ENCODE data around the gene PDGFD.

The PDGFD gene

GRCh38 chr11:103862094-103862801 is 301.7 kb downstream of the PDGFD start:
- TF ChIP-seq EZH2phosphoT487 (IDR thresholded peaks at IDR 0.05; ENCODE audit: low read depth), result no peak
- TF ChIP-seq CTCF (IDR thresholded peaks at IDR 0.05; ENCODE audit: low read depth, low read length), result peak; percentile 53
- Histone ChIP-seq H3K79me2 (ENCODE audit: low read length) (no peaks in the 10 kb centered on the region), H3K4me3 (ENCODE audit: low read length) (peak overlapping the region; percentile 49), H3K27me3 (ENCODE audit: low read depth, low read length) (0 out of 2 replicates have a peak, but pooled peaks cover 6% of the 10 kb centered on the region), H3K9ac (ENCODE audit: low read length) (no peak overlapping the region), H3K4me1 (ENCODE audit: low read length) (peaks cover 11% of the 10 kb centered on the region), H3K4me2 (ENCODE audit: low read length) (peak overlapping the region; percentile 71), H3K9me3 (ENCODE audit: insufficient read depth, low read length) (no peaks in the 10 kb centered on the region), H3K27ac (ENCODE audit: low read length) (no peak overlapping the region), H4K20me1 (ENCODE audit: insufficient read depth, low read length) (no peaks in the 10 kb centered on the region), H3K36me3 (replicated peaks; ENCODE audit: low read depth, low read length) (no peaks in the 10 kb centered on the region), H2AFZ (ENCODE audit: low read depth, low read length) (no peak overlapping the region)

Data from OCI-LY3 (cell line).